Astrocyte (in vitro differentiated cells and primary cell): Measurements from ENCODE around the gene KIF23.

ENCODE experiments used
- EZH2 ChIP-seq: IDR thresholded peaks from 2 replicates; pipeline ENCODE4 v1.6.1; 2012; ENCODE audit warnings: mild to moderate bottlenecking, low read length, inconsistent platforms; ENCODE audit not compliant: insufficient read depth
- TF ChIP-seq, protein P1 (sequence below): IDR thresholded peaks from 2 replicates; pipeline ENCODE4 v1.5.1; 2011; ENCODE audit warnings: low read depth, mild to moderate bottlenecking, inconsistent platforms, low read length, moderate library complexity; ENCODE audit not compliant: insufficient read depth

DNA sequence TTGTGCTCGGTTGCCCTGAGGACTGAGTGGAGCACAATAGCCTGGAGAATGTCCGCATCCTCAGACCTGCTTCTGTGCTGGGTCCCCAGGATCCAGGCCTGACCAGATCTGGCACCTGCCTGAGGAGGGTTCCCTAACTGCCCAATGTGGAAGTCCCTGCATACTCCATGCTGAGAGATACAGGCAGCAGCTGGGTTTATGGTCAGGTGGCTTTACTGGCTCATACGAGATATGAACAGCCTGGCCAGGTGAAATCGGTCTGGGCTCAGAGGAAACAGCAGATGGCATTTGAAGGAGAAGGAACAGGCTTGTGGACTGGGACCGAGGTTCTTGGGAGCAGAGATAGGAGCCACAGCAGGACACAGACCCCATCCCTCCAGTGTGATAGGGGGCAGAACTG lies 18.2 kb upstream of the KIF23 start:
- TF ChIP-seq, protein P1, sequence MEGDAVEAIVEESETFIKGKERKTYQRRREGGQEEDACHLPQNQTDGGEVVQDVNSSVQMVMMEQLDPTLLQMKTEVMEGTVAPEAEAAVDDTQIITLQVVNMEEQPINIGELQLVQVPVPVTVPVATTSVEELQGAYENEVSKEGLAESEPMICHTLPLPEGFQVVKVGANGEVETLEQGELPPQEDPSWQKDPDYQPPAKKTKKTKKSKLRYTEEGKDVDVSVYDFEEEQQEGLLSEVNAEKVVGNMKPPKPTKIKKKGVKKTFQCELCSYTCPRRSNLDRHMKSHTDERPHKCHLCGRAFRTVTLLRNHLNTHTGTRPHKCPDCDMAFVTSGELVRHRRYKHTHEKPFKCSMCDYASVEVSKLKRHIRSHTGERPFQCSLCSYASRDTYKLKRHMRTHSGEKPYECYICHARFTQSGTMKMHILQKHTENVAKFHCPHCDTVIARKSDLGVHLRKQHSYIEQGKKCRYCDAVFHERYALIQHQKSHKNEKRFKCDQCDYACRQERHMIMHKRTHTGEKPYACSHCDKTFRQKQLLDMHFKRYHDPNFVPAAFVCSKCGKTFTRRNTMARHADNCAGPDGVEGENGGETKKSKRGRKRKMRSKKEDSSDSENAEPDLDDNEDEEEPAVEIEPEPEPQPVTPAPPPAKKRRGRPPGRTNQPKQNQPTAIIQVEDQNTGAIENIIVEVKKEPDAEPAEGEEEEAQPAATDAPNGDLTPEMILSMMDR = no peak
- TF ChIP-seq EZH2 = no peak
